Measurements from ENCODE around the gene OCRL.
"Not testable (repeated sequence)": the region's sequence is repeated elsewhere in the genome, so short reads cannot be mapped to it uniquely, and the experiment has no call there.

OCRL gene

GRCh38 chrX:129568349-129568748, 28.3 kb downstream of the OCRL start:
- H3K9me3 ChIP-seq (ENCODE audit: control insufficient read depth, low read length) = no peaks in the 10 kb centered on the region
- TF ChIP-seq, protein P1, sequence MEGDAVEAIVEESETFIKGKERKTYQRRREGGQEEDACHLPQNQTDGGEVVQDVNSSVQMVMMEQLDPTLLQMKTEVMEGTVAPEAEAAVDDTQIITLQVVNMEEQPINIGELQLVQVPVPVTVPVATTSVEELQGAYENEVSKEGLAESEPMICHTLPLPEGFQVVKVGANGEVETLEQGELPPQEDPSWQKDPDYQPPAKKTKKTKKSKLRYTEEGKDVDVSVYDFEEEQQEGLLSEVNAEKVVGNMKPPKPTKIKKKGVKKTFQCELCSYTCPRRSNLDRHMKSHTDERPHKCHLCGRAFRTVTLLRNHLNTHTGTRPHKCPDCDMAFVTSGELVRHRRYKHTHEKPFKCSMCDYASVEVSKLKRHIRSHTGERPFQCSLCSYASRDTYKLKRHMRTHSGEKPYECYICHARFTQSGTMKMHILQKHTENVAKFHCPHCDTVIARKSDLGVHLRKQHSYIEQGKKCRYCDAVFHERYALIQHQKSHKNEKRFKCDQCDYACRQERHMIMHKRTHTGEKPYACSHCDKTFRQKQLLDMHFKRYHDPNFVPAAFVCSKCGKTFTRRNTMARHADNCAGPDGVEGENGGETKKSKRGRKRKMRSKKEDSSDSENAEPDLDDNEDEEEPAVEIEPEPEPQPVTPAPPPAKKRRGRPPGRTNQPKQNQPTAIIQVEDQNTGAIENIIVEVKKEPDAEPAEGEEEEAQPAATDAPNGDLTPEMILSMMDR (IDR thresholded peaks at IDR 0.05) = no peak
- no peak overlapping the region for H3K4me2 ChIP-seq (ENCODE audit: low read length)
- no peaks in the 10 kb centered on the region for H3K36me3 ChIP-seq (ENCODE audit: control insufficient read depth, insufficient read depth, low read length)
- no peak overlapping the region for H3K9ac ChIP-seq
- H3K27ac ChIP-seq = no peak overlapping the region
- no peaks in the 10 kb centered on the region for H3K79me2 ChIP-seq
- no peaks in the 10 kb centered on the region for H3K27me3 ChIP-seq (ENCODE audit: control insufficient read depth, insufficient read depth, low read length)
- no peak overlapping the region for H2AFZ ChIP-seq
- H3K4me1 ChIP-seq = peaks cover 8% of the 10 kb centered on the region
- H3K4me3 ChIP-seq (ENCODE audit: low read depth, low read length) = no peak overlapping the region

- peaks cover 4% of the 10 kb centered on the region for H3K4me1 ChIP-seq
- no peak overlapping the region for H3K4me3 ChIP-seq (ENCODE audit: low read depth, low read length)
- H3K9ac ChIP-seq = no peak overlapping the region
- no peaks in the 10 kb centered on the region for H3K79me2 ChIP-seq
- H3K9me3 ChIP-seq (ENCODE audit: control insufficient read depth, low read length) = no peaks in the 10 kb centered on the region
- no peaks in the 10 kb centered on the region for H3K36me3 ChIP-seq (ENCODE audit: control insufficient read depth, insufficient read depth, low read length)
- no peak overlapping the region for H3K27ac ChIP-seq
- no peaks in the 10 kb centered on the region for H3K27me3 ChIP-seq (ENCODE audit: control insufficient read depth, insufficient read depth, low read length)
- H3K4me2 ChIP-seq (ENCODE audit: low read length) = no peak overlapping the region
- no peak overlapping the region for H2AFZ ChIP-seq
- TF ChIP-seq, protein P1 (IDR thresholded peaks at IDR 0.05) = no peak
These were observed 32.4 kb downstream of the OCRL start for GRCh38 chrX:129572422-129572821.

- H3K79me2 ChIP-seq; H3K4me1 ChIP-seq; H3K27me3 ChIP-seq (ENCODE audit: control insufficient read depth, insufficient read depth, low read length); H3K4me2 ChIP-seq (ENCODE audit: low read length); H2AFZ ChIP-seq; H3K9ac ChIP-seq; H3K36me3 ChIP-seq (ENCODE audit: control insufficient read depth, insufficient read depth, low read length); H3K4me3 ChIP-seq (ENCODE audit: low read depth, low read length); H3K9me3 ChIP-seq (ENCODE audit: control insufficient read depth, low read length): not testable (repeated sequence)
- peak overlapping the region; percentile 29 for H3K27ac ChIP-seq
These were observed 33.6 kb downstream of the OCRL start for GRCh38 chrX:129573652-129574051.

- Histone ChIP-seq H3K27ac (peak overlapping the region; percentile 61), H3K9me3 (ENCODE audit: control insufficient read depth, low read length) (no peaks in the 10 kb centered on the region), H3K4me3 (ENCODE audit: low read depth, low read length) (no peak overlapping the region), H2AFZ (no peak overlapping the region), H3K79me2 (no peaks in the 10 kb centered on the region), H3K4me2 (ENCODE audit: low read length) (no peak overlapping the region), H3K27me3 (ENCODE audit: control insufficient read depth, insufficient read depth, low read length) (no peaks in the 10 kb centered on the region), H3K9ac (no peak overlapping the region), H3K36me3 (ENCODE audit: control insufficient read depth, insufficient read depth, low read length) (no peaks in the 10 kb centered on the region), H3K4me1 (peaks cover 8% of the 10 kb centered on the region)
- TF ChIP-seq, protein P1 (IDR thresholded peaks at IDR 0.05) = no peak
These were observed 34.2 kb downstream of the OCRL start for GRCh38 chrX:129574214-129574613.

- Histone ChIP-seq H3K27ac (peak overlapping the region; percentile 55), H3K4me1 (peaks cover 8% of the 10 kb centered on the region), H3K4me3 (ENCODE audit: low read depth, low read length) (no peak overlapping the region), H2AFZ (no peak overlapping the region), H3K27me3 (ENCODE audit: control insufficient read depth, insufficient read depth, low read length) (no peaks in the 10 kb centered on the region), H3K79me2 (no peaks in the 10 kb centered on the region), H3K4me2 (ENCODE audit: low read length) (peak overlapping the region; percentile 19), H3K9me3 (ENCODE audit: control insufficient read depth, low read length) (no peaks in the 10 kb centered on the region), H3K36me3 (ENCODE audit: control insufficient read depth, insufficient read depth, low read length) (no peaks in the 10 kb centered on the region), H3K9ac (no peak overlapping the region)
- TF ChIP-seq, protein P1 (IDR thresholded peaks at IDR 0.05) = no peak
These were observed 36.5 kb downstream of the OCRL start for GRCh38 chrX:129576539-129576938.

All from parathyroid adenoma (tissue), 2 donors.